ENCODE measurements around the gene ERI3. TPM values are rescaled to one million over a fixed set of nuclear protein-coding genes. Genes with fewer than 3 reads are reported as not detected.

Gene ERI3
- total RNA-seq, 2 experiments from 2014 or later: 26.5 to 30.4 TPM

DNA sequence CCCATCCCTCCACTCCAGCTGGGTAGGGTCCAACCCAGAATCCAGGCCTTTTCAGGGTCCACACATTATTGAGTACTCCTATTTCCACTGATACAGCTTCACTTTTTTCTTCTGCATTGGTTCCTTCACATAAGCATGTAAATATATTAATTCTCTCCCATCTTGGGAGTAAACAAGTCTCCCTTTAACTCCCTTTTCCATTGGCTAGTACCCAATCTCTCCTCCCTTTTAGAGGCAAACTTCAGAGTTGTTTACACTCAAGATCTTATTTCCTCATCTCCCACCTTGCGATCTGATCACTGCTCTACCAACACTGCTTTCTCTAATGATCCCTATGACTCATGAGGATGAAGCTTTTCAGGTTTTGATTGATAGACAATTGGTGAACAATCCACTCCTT lies 121.5 kb downstream of the ERI3 start:
- POLR2A ChIA-PET: no interaction called here
- ATAC-seq (ENCODE audit: low read depth) (no peak), DNase-seq (no peak)
- Mint-ChIP-seq H3K4me3 (no peak overlapping the region), H3K27me3 (no peaks in the 10 kb centered on the region), H3K4me1 (peaks cover 8% of the 10 kb centered on the region), H3K27ac (no peak overlapping the region), H3K9me3 (no peaks in the 10 kb centered on the region), H3K36me3 (no peaks in the 10 kb centered on the region)

- DNase-seq: no peak
- Mint-ChIP-seq H3K36me3 (no peaks in the 10 kb centered on the region), H3K4me1 (no peaks in the 10 kb centered on the region), H3K9me3 (no peaks in the 10 kb centered on the region), H3K27ac (no peak overlapping the region), H3K4me3 (no peak overlapping the region), H3K27me3 (no peaks in the 10 kb centered on the region)
- ATAC-seq (ENCODE audit: low read depth): no peak
- POLR2A ChIA-PET: no interaction called here
These were observed 124.3 kb downstream of the ERI3 start for GRCh38 chr1:44230796-44231195.

DNA sequence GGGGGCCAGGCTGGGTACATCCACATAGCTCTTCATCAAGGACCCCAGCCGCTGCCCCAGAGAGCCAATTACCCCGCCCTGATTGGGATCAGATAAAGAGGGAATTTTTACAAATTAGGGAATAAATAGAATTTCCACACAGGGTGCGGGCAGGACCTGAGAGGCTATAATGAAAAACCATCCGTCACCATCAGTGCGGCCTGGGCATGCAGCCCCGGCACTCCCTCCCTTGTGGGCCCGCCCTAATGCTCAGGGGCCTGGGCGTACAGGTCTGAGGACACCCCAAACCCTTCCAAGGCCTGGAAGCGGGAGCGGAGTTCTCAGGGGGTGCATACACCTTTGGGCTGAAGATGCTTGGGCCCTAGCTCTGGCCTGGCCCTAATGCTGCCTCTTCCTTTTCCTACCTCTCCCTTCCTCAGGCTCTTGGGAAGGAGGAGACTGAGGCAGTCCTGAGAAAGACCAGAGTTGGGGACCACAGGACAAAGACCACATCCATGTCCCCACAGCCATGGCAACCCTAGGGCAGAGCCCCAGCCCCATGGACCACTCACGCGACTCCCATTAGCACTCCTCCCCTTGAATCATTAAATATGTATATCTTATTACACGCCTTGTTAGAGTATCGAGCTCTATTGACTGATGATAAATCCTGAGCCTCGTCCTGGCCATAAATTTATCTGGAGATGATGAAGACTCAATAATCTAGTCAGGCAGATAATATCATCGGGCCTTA lies 125.5 kb downstream of the ERI3 start:
- DNase-seq (no peak), ATAC-seq (ENCODE audit: low read depth) (no peak)
- Mint-ChIP-seq H3K4me3 (no peak overlapping the region), H3K9me3 (no peaks in the 10 kb centered on the region), H3K4me1 (no peaks in the 10 kb centered on the region), H3K36me3 (no peaks in the 10 kb centered on the region), H3K27me3 (no peaks in the 10 kb centered on the region), H3K27ac (no peak overlapping the region)
- POLR2A ChIA-PET: no interaction called here

- Mint-ChIP-seq H3K27me3 (no peaks in the 10 kb centered on the region), H3K9me3 (no peaks in the 10 kb centered on the region), H3K27ac (no peak overlapping the region), H3K4me3 (no peak overlapping the region), H3K36me3 (no peaks in the 10 kb centered on the region), H3K4me1 (no peaks in the 10 kb centered on the region)
- POLR2A ChIA-PET: no interaction called here
- ATAC-seq (ENCODE audit: low read depth) (no peak), DNase-seq (no peak)
These were observed 126.8 kb downstream of the ERI3 start for GRCh38 chr1:44228218-44228617.

DNA sequence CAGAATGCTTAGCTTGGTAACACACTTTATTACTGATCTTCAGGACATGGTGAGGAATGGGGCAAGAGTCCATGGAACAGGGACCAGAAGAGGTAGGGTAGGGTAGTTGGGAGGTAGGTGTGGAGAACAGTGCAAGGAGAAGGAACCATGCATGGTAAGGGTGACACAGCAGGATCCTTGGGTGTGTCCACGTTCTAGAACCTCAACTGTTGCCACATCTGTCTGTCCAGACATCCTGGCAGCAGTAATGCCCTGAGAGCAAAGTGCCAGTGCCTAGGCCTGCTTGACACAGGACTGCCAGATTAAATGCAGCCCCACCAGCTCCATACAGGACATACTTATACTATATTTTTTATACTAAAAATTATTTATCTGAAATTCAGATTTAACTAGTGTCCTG lies 127.8 kb downstream of the ERI3 start:
- DNase-seq: no peak
- Mint-ChIP-seq H3K27me3 (no peaks in the 10 kb centered on the region), H3K4me3 (no peak overlapping the region), H3K4me1 (peaks cover 3% of the 10 kb centered on the region), H3K27ac (no peak overlapping the region), H3K9me3 (no peaks in the 10 kb centered on the region), H3K36me3 (no peaks in the 10 kb centered on the region)
- ATAC-seq (ENCODE audit: low read depth): no peak
- POLR2A ChIA-PET: interaction anchor here (0.6 kb wide), 1 partner anchor 1611 kb away, joined by 4 read pairs; no protein-coding TSS in a partner anchor

- Mint-ChIP-seq H3K27ac (no peak overlapping the region), H3K4me3 (no peak overlapping the region)
These were observed 129.3 kb downstream of the ERI3 start for GRCh38 chr1:44225761-44226160.

DNA sequence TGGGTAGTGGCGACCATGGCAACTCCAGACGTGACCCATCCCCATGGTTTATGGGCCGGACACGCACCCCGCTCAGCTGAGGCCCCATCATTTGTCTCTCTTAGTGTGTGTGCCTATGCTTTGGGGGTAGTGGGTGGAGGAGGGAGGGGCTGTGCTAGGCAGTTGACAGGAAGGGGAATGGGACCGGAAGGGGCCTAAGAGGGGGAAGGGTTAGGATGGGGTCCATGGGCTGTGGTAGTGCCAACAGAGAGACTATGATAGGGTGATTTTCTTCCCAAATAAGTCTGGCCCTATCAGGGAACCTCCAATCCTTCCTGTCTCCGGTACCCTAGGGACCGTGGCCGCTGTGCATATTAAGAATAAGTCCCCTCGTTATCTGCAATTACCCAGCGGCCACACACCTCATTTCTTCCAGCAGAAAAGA lies 131.9 kb downstream of the ERI3 start:
- Mint-ChIP-seq H3K36me3 (peaks cover 7% of the 10 kb centered on the region), H3K27me3 (no peaks in the 10 kb centered on the region), H3K4me1 (peaks cover 3% of the 10 kb centered on the region), H3K9me3 (no peaks in the 10 kb centered on the region), H3K4me3 (no peak overlapping the region), H3K27ac (no peak overlapping the region)
- no peak for DNase-seq
- ATAC-seq (ENCODE audit: low read depth): no peak
- POLR2A ChIA-PET: no interaction called here

More at GRCh38 chr1:44225761-44226160, 129.3 kb downstream of the ERI3 start:
- H3K36me3 Mint-ChIP-seq: no peaks in the 10 kb centered on the region
- peaks cover 3% of the 10 kb centered on the region for H3K4me1 Mint-ChIP-seq
- DNase-seq: no peak
- H3K27me3 Mint-ChIP-seq: no peaks in the 10 kb centered on the region
- POLR2A ChIA-PET: no interaction called here
- ATAC-seq (ENCODE audit: low read depth): no peak
- no peaks in the 10 kb centered on the region for H3K9me3 Mint-ChIP-seq

DNA sequence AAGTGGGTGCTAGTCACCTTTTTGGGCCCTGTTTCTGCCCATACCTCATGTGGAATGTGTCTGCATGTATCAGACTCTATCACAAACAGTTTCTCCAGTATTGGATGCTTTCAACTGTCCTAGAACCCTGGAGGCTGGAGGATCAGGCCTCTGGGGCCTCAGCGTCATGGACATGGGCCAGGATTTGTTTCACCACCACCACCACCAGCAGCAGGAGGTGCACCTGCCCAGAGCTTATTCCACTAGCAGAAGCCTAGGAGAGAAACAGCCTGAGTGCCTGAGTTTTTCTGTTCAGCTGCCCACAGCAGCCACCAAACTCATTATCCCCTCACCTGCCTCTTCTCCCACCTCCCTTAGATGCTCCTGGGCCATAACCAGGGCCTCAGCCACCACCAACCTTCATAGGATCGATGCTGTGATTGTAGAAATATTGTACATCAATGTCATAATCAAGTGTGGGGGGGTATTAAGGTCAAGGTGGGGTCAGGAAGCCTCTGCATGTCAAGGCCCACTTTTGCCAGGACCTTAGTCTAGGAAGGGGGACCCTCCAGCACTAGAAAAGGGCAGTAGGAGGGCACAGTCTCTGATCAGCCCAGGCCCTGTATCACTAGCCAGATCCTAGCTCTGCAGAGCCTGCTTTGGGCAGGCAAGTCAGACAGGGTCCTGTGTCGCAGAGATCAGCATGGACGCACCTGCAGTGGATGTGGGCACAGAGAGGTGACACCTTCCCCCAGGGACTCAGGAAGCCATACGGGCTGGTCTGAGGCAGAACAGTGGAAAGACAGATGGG lies 132.5 kb downstream of the ERI3 start:
- H3K27me3 Mint-ChIP-seq: no peaks in the 10 kb centered on the region
- POLR2A ChIA-PET: no interaction called here
- H3K36me3 Mint-ChIP-seq: peaks cover 7% of the 10 kb centered on the region
- H3K9me3 Mint-ChIP-seq: no peaks in the 10 kb centered on the region
- peak overlapping the region; percentile 31 for H3K27ac Mint-ChIP-seq
- peaks cover 3% of the 10 kb centered on the region for H3K4me1 Mint-ChIP-seq
- H3K4me3 Mint-ChIP-seq: no peak overlapping the region
- DNase-seq (no peak), ATAC-seq (ENCODE audit: low read depth) (no peak)

- no peak for ATAC-seq (ENCODE audit: low read depth)
- POLR2A ChIA-PET: no interaction called here
- H3K4me1 Mint-ChIP-seq: peaks cover 3% of the 10 kb centered on the region
- no peaks in the 10 kb centered on the region for H3K27me3 Mint-ChIP-seq
- no peak overlapping the region for H3K27ac Mint-ChIP-seq
- H3K4me3 Mint-ChIP-seq: no peak overlapping the region
- DNase-seq: no peak
- H3K9me3 Mint-ChIP-seq: no peaks in the 10 kb centered on the region
- peaks cover 8% of the 10 kb centered on the region for H3K36me3 Mint-ChIP-seq
These were observed 133.3 kb downstream of the ERI3 start for GRCh38 chr1:44221769-44222168.

DNA sequence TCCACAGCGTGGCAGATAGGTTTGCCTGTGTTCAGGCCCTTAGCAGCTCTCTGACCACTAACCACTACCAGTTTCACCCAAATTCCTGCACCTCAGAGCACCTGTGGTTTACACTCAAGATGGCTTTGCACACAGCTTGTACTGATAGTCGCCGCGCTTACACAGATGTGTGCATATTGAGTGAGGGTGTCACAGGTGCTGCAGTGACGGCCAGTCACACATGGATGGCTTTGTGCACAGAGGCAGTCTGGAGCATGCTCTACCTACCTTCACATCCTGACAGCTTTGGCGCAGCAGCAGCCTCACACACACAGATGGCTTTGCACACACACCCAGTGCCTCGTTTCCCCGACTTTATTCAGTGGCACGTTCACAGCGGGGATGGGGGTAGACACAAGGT lies 134.3 kb downstream of the ERI3 start:
- Mint-ChIP-seq H3K27me3 (no peaks in the 10 kb centered on the region), H3K36me3 (peaks cover 8% of the 10 kb centered on the region), H3K4me1 (peaks cover 3% of the 10 kb centered on the region), H3K27ac (no peak overlapping the region), H3K9me3 (no peaks in the 10 kb centered on the region), H3K4me3 (no peak overlapping the region)
- no peak for ATAC-seq (ENCODE audit: low read depth)
- POLR2A ChIA-PET: no interaction called here
- no peak for DNase-seq

- ATAC-seq (ENCODE audit: low read depth): no peak
- POLR2A ChIA-PET: no interaction called here
- Mint-ChIP-seq H3K36me3 (peaks cover 8% of the 10 kb centered on the region), H3K4me3 (no peak overlapping the region), H3K27me3 (no peaks in the 10 kb centered on the region), H3K9me3 (no peaks in the 10 kb centered on the region), H3K4me1 (peaks cover 3% of the 10 kb centered on the region), H3K27ac (no peak overlapping the region)
- no peak for DNase-seq
These were observed 134.9 kb downstream of the ERI3 start for GRCh38 chr1:44220001-44220751.

DNA sequence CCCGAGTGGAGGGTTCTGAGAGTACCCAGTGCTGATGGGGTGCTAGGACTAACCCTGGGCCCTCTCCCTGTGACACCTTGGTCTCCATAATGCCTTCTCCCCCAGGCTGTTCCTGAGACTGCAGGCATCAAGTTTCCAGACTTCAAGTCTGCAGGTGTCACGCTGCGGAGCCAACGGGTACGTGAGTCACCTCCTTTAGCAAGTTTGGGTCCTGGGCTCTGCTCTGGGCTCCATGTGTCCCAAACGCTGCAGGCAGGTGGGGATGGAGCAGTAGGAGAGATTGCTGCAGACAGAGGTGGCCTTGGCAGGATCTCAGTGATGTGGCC lies 135.8 kb downstream of the ERI3 start:
- ATAC-seq (ENCODE audit: low read depth): no peak
- DNase-seq: no peak
- Mint-ChIP-seq H3K4me1 (peaks cover 6% of the 10 kb centered on the region), H3K27ac (no peak overlapping the region), H3K36me3 (peaks cover 8% of the 10 kb centered on the region), H3K9me3 (no peaks in the 10 kb centered on the region), H3K4me3 (no peak overlapping the region), H3K27me3 (no peaks in the 10 kb centered on the region)
- POLR2A ChIA-PET: no interaction called here

DNA sequence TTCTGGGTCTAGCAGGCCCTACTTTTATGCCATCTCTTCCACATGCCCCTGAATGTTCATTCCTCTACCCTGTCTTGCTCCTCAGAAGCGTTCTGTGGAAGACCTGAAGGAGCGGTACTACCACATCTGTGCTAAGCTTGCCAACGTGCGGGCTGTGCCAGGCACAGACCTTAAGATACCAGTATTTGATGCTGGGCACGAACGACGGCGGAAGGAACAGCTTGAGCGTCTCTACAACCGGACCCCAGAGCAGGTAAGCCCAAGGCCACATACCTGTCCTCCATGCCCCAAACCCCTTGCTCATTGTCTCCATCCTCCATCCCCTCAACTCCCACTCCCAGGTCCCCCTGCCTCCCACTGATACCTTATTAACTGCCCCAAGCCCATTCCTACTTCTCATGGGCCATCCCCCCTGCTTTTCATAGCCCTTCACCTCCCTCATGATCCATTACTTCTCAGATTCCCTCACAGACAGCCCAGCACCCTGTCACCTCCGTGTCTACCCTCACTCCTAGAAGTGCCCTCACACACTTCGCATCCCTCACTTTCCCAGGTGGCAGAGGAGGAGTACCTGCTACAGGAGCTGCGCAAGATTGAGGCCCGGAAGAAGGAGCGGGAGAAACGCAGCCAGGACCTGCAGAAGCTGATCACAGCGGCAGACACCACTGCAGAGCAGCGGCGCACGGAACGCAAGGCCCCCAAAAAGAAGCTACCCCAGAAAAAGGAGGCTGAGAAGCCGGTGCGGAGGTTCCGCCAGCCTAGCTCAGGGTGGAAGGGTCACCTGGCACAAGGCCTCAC lies 136.4 kb downstream of the ERI3 start:
- Mint-ChIP-seq H3K9me3 (no peaks in the 10 kb centered on the region), H3K27me3 (no peaks in the 10 kb centered on the region), H3K4me3 (no peak overlapping the region), H3K27ac (no peak overlapping the region), H3K4me1 (peaks cover 11% of the 10 kb centered on the region), H3K36me3 (peaks cover 8% of the 10 kb centered on the region)
- ATAC-seq (ENCODE audit: low read depth) (no peak), DNase-seq (no peak)
- POLR2A ChIA-PET: no interaction called here
